ENCODE results near the gene DEFB125. TPM values are rescaled to one million over a fixed set of nuclear protein-coding genes. Genes with fewer than 3 reads are reported as not detected.

DEFB125 gene
- total and polyA plus RNA-seq, 9 of the 15 experiments (the other 6 are each of a cell fraction or from before 2014, with no cell fraction given) = not detected

DNA sequence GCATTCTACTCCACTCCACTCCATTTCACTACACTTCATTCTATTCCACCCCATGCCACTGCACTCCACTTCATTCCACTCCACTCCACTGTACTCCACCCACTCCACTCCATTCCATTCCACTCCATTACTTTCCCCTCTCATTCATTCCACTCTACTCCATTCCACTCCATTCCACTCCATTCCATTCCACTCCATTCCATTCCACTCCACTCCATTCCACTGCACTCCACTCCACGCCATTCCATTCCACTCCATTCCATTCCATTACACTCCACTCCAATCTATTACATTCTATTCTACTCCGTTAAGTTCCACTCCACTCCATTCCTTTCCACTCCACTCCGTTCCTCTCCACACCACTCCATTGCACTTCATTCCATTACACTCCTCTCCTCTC, 25.0 kb upstream of the DEFB125 start:
- no peak for DNase-seq (ENCODE audit: extremely low read depth in 1 of 4, low spot score in 3 of 4)
- intact Hi-C loops (cut with micrococcal nuclease) (no loop called here), in situ Hi-C loops (cut with MboI) (no loop called here)
- no peaks in the 10 kb centered on the region for H3K27me3 ChIP-seq (ENCODE audit: control insufficient read depth in 2 of 2, insufficient read depth in 2 of 2, low read length in 2 of 2)
- no peaks in the 10 kb centered on the region for H3K79me2 ChIP-seq (ENCODE audit: control insufficient read depth, insufficient read depth, low read length)
- ChIA-PET POLR2A (no interaction called here), CTCF (ENCODE audit: low intra/inter-chr PET ratio) (no interaction called here)
- H3K36me3 ChIP-seq (ENCODE audit: control insufficient read depth, insufficient read depth, low read length) = no peaks in the 10 kb centered on the region
- FAIRE-seq = no peak
- no peaks in the 10 kb centered on the region for H3K9me1 ChIP-seq (ENCODE audit: control insufficient read depth, insufficient read depth, low read length)
- H3K9me3 ChIP-seq (replicated peaks; ENCODE audit: control insufficient read depth, insufficient read depth, low read depth, low read length) = no peaks in the 10 kb centered on the region
- H3K9ac ChIP-seq (ENCODE audit: insufficient read depth in 1 of 2, low read depth in 2 of 2, low read length in 2 of 2) = no peak overlapping the region
- no peak overlapping the region for H3K27ac ChIP-seq (ENCODE audit: extremely low read depth, low read depth, low read length)
- 0% methylated on average over 3 of the region's 3 CpGs for WGBS (ENCODE audit: insufficient coverage, low coverage, missing lambda C conversion rate)
- H3K4me1 ChIP-seq (replicated peaks in 1 of 2; ENCODE audit: control insufficient read depth in 2 of 2, insufficient read depth in 2 of 2, low read length in 2 of 2) = peaks cover 0 to 3% of the 10 kb centered on the region in 2 experiments; a peak in 2 of 5 replicates
- H2AFZ ChIP-seq (ENCODE audit: low read depth, low read length) = no peak overlapping the region
- no peak for ATAC-seq
- no TSS peak for BruUV-seq (replicated peaks)
- H4K20me1 ChIP-seq (replicated peaks; ENCODE audit: control insufficient read depth, insufficient read depth, low read length) = no peaks in the 10 kb centered on the region
- H3K4me2 ChIP-seq (ENCODE audit: insufficient read depth, low read length) = no peak overlapping the region
- H3K4me3 ChIP-seq = no peak overlapping the region
- TF ChIP-seq DLX4 (CRISPR knock-in tag; IDR thresholded peaks at IDR 0.05) (no peak), CEBPB (tag; IDR thresholded peaks at IDR 0.05) (no peak), CBX2 (IDR thresholded peaks at IDR 0.05; ENCODE audit: insufficient read depth, low read length, poor library complexity, severe bottlenecking) (no peak), TEAD1 (CRISPR knock-in tag; IDR thresholded peaks at IDR 0.05) (no peak), SRF (CRISPR knock-in tag; IDR thresholded peaks at IDR 0.05) (no peak), MEF2A (IDR thresholded peaks at IDR 0.05; ENCODE audit: control insufficient read depth, low read depth, low read length) (no peak), ETV1 (tag; conservative IDR thresholded peaks at IDR 0.05; ENCODE audit: low read depth) (no peak), ZBTB8A (IDR thresholded peaks at IDR 0.05; ENCODE audit: partially characterized antibody) (no peak), STAT5B (CRISPR knock-in tag; IDR thresholded peaks at IDR 0.05) (no peak)
- TF ChIP-seq, protein P1, sequence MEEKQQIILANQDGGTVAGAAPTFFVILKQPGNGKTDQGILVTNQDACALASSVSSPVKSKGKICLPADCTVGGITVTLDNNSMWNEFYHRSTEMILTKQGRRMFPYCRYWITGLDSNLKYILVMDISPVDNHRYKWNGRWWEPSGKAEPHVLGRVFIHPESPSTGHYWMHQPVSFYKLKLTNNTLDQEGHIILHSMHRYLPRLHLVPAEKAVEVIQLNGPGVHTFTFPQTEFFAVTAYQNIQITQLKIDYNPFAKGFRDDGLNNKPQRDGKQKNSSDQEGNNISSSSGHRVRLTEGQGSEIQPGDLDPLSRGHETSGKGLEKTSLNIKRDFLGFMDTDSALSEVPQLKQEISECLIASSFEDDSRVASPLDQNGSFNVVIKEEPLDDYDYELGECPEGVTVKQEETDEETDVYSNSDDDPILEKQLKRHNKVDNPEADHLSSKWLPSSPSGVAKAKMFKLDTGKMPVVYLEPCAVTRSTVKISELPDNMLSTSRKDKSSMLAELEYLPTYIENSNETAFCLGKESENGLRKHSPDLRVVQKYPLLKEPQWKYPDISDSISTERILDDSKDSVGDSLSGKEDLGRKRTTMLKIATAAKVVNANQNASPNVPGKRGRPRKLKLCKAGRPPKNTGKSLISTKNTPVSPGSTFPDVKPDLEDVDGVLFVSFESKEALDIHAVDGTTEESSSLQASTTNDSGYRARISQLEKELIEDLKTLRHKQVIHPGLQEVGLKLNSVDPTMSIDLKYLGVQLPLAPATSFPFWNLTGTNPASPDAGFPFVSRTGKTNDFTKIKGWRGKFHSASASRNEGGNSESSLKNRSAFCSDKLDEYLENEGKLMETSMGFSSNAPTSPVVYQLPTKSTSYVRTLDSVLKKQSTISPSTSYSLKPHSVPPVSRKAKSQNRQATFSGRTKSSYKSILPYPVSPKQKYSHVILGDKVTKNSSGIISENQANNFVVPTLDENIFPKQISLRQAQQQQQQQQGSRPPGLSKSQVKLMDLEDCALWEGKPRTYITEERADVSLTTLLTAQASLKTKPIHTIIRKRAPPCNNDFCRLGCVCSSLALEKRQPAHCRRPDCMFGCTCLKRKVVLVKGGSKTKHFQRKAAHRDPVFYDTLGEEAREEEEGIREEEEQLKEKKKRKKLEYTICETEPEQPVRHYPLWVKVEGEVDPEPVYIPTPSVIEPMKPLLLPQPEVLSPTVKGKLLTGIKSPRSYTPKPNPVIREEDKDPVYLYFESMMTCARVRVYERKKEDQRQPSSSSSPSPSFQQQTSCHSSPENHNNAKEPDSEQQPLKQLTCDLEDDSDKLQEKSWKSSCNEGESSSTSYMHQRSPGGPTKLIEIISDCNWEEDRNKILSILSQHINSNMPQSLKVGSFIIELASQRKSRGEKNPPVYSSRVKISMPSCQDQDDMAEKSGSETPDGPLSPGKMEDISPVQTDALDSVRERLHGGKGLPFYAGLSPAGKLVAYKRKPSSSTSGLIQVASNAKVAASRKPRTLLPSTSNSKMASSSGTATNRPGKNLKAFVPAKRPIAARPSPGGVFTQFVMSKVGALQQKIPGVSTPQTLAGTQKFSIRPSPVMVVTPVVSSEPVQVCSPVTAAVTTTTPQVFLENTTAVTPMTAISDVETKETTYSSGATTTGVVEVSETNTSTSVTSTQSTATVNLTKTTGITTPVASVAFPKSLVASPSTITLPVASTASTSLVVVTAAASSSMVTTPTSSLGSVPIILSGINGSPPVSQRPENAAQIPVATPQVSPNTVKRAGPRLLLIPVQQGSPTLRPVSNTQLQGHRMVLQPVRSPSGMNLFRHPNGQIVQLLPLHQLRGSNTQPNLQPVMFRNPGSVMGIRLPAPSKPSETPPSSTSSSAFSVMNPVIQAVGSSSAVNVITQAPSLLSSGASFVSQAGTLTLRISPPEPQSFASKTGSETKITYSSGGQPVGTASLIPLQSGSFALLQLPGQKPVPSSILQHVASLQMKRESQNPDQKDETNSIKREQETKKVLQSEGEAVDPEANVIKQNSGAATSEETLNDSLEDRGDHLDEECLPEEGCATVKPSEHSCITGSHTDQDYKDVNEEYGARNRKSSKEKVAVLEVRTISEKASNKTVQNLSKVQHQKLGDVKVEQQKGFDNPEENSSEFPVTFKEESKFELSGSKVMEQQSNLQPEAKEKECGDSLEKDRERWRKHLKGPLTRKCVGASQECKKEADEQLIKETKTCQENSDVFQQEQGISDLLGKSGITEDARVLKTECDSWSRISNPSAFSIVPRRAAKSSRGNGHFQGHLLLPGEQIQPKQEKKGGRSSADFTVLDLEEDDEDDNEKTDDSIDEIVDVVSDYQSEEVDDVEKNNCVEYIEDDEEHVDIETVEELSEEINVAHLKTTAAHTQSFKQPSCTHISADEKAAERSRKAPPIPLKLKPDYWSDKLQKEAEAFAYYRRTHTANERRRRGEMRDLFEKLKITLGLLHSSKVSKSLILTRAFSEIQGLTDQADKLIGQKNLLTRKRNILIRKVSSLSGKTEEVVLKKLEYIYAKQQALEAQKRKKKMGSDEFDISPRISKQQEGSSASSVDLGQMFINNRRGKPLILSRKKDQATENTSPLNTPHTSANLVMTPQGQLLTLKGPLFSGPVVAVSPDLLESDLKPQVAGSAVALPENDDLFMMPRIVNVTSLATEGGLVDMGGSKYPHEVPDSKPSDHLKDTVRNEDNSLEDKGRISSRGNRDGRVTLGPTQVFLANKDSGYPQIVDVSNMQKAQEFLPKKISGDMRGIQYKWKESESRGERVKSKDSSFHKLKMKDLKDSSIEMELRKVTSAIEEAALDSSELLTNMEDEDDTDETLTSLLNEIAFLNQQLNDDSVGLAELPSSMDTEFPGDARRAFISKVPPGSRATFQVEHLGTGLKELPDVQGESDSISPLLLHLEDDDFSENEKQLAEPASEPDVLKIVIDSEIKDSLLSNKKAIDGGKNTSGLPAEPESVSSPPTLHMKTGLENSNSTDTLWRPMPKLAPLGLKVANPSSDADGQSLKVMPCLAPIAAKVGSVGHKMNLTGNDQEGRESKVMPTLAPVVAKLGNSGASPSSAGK (IDR thresholded peaks at IDR 0.05) = no peak
